22Rv1 (cell line): ENCODE measurements around the gene BAX.

Source experiments
- ZFX ChIP-seq: fragments of 450-650 bp; IDR thresholded peaks from 2 replicates; pipeline ENCODE4 v1.6.1; 2017; ENCODE audit warnings: antibody characterized with exemption, borderline replicate concordance
- TF ChIP-seq, protein P1 (sequence below): fragments of 450-650 bp; IDR thresholded peaks from 2 replicates; pipeline ENCODE4 v1.5.1; 2017; ENCODE audit warnings: mild to moderate bottlenecking

GRCh38 chr19:49004133-49004532, 49.5 kb downstream of the BAX start:
- TF ChIP-seq, protein P1, sequence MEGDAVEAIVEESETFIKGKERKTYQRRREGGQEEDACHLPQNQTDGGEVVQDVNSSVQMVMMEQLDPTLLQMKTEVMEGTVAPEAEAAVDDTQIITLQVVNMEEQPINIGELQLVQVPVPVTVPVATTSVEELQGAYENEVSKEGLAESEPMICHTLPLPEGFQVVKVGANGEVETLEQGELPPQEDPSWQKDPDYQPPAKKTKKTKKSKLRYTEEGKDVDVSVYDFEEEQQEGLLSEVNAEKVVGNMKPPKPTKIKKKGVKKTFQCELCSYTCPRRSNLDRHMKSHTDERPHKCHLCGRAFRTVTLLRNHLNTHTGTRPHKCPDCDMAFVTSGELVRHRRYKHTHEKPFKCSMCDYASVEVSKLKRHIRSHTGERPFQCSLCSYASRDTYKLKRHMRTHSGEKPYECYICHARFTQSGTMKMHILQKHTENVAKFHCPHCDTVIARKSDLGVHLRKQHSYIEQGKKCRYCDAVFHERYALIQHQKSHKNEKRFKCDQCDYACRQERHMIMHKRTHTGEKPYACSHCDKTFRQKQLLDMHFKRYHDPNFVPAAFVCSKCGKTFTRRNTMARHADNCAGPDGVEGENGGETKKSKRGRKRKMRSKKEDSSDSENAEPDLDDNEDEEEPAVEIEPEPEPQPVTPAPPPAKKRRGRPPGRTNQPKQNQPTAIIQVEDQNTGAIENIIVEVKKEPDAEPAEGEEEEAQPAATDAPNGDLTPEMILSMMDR = no peak
- TF ChIP-seq ZFX = no peak
